GM12872 (cell line): Measurements from ENCODE around the gene COG7.

Experiments
- CTCF ChIP-seq: IDR thresholded peaks from 3 replicates; pipeline ENCODE4 v1.5.1; 2011; ENCODE audit warnings: low read depth, mild to moderate bottlenecking, low read length, moderate library complexity; ENCODE audit not compliant: insufficient read depth

Gene COG7

GRCh38 chr16:23369416-23369815 is 83.6 kb downstream of the COG7 start:
- TF ChIP-seq CTCF, result no peak

GRCh38 chr16:23368469-23368868 is 84.5 kb downstream of the COG7 start:
- TF ChIP-seq CTCF, result no peak

- TF ChIP-seq CTCF, result no peak
These were observed 85.0 kb downstream of the COG7 start for GRCh38 chr16:23367988-23368387.

- TF ChIP-seq CTCF, result no peak
These were observed 85.4 kb downstream of the COG7 start for GRCh38 chr16:23367564-23367963.

GRCh38 chr16:23365602-23366240 is 87.3 kb downstream of the COG7 start:
- TF ChIP-seq CTCF, result no peak

GRCh38 chr16:23362460-23363317 is 90.3 kb downstream of the COG7 start:
- no peak for TF ChIP-seq CTCF

GRCh38 chr16:23359092-23359760 is 93.8 kb downstream of the COG7 start:
- no peak for TF ChIP-seq CTCF
